ENCODE results near the gene BTD.

- TF ChIP-seq GATA2 (IDR thresholded peaks at IDR 0.05; ENCODE audit: low read depth, low read length) (no peak), GATA3 (IDR thresholded peaks at IDR 0.05; ENCODE audit: low read depth, low read length) (no peak)
Observed at GRCh38 chr3:15553749-15554148, 47.8 kb upstream of the BTD start.

Measured in SH-SY5Y (cell line).